ENCODE measurements around the gene GATA1.

DNA sequence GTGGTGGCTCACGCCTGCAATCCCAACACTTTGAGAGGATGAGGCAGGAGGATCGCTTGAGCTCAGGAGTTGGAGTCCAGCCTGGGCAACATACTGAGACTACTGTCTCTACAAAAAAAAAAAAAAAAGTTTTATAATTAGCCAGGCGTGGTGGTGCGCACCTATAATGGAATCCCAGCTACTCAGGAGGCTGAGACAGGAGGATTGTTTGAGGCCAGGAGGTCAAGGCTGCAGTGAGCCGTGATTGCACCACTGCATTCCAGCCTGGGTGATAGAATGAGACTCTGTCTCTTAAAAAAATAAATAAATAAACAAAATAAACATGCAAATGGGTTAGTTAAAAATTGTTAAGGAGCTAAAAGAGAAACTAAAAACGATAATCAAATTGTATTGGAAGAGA lies 17.2 kb upstream of the GATA1 start:
- no peak for TF ChIP-seq EZH2 (IDR thresholded peaks at IDR 0.05; ENCODE audit: insufficient read depth, poor library complexity, severe bottlenecking)
- TF ChIP-seq EZH2phosphoT487 (IDR thresholded peaks at IDR 0.05; ENCODE audit: insufficient read depth, low read depth), result no peak
